DND-41 (cell line): ENCODE measurements around the gene HMGXB3.

Experiments
- ATAC-seq: fragments of 200-7000 bp; cut with Tn5 transposase; 3 replicates; pipeline ENCODE4 v1.9.1; 2021; ENCODE audit warnings: low read depth; ENCODE audit not compliant: insufficient read depth
- DNase-seq: peaks from one replicate; pipeline ENCODE4 v3.0.0-alpha.2; 2020
- H2AFZ ChIP-seq: 2 replicates; pipeline ENCODE4 v1.6.0; 2012; ENCODE audit warnings: low read depth, low read length
- H3K27ac ChIP-seq: 2 replicates; pipeline ENCODE4 v1.5.1; 2012; ENCODE audit warnings: low read length, inconsistent platforms
- H3K27me3 ChIP-seq: fragments of 200-600 bp; sonication (generic); 2 replicates; pipeline ENCODE4 v1.6.0; 2012; ENCODE audit warnings: low read length, mild to moderate bottlenecking, inconsistent platforms; ENCODE audit not compliant: insufficient read depth, poor library complexity
- H3K36me3 ChIP-seq: 2 replicates; pipeline ENCODE4 v1.5.1; 2012; ENCODE audit warnings: low read length, inconsistent platforms; ENCODE audit not compliant: insufficient read depth
- H3K4me1 ChIP-seq: 2 replicates; pipeline ENCODE4 v1.5.1; 2012; ENCODE audit warnings: mild to moderate bottlenecking, low read length; ENCODE audit not compliant: insufficient read depth
- H3K4me2 ChIP-seq: 2 replicates; pipeline ENCODE4 v1.6.0; 2012; ENCODE audit warnings: mild to moderate bottlenecking, moderate library complexity, low read length, inconsistent platforms; ENCODE audit not compliant: insufficient read depth
- H3K4me3 ChIP-seq, 2 experiments: fragments of 200-600 bp in 1 of 2; shearing (Covaris generic) in 1 of 2; 2 replicates each; pipeline ENCODE4 v1.5.1; 2012 to 2016; ENCODE audit warnings: inconsistent platforms in 2 of 2, low read length in 2 of 2, mild to moderate bottlenecking in 2 of 2, low read depth in 1 of 2, moderate library complexity in 1 of 2
- H3K79me2 ChIP-seq: 2 replicates; pipeline ENCODE4 v1.6.0; 2012; ENCODE audit warnings: low read length, inconsistent platforms; ENCODE audit not compliant: insufficient read depth
- H3K9ac ChIP-seq: 2 replicates; pipeline ENCODE4 v1.6.0; 2012; ENCODE audit warnings: low read depth, mild to moderate bottlenecking, inconsistent platforms, low read length, moderate library complexity
- H3K9me3 ChIP-seq: 2 replicates; pipeline ENCODE4 v1.5.1; 2012; ENCODE audit warnings: low read length, moderate library complexity, mild to moderate bottlenecking, inconsistent platforms; ENCODE audit not compliant: insufficient read depth, severe bottlenecking
- H4K20me1 ChIP-seq: 2 replicates; pipeline ENCODE4 v1.6.0; 2012; ENCODE audit warnings: low read length; ENCODE audit not compliant: insufficient read depth
- EZH2 ChIP-seq: IDR thresholded peaks from 3 replicates; pipeline ENCODE4 v1.6.1; 2012; ENCODE audit warnings: borderline replicate concordance, low read depth, mild to moderate bottlenecking, moderate library complexity, low read length, inconsistent platforms; ENCODE audit not compliant: severe bottlenecking
- TF ChIP-seq, protein P1 (sequence below): IDR thresholded peaks from 2 replicates; pipeline ENCODE4 v1.5.1; 2012; ENCODE audit warnings: borderline replicate concordance, low read length, moderate library complexity, mild to moderate bottlenecking; ENCODE audit not compliant: poor library complexity, severe bottlenecking; ENCODE audit errors: extremely low read depth

Gene HMGXB3

DNA sequence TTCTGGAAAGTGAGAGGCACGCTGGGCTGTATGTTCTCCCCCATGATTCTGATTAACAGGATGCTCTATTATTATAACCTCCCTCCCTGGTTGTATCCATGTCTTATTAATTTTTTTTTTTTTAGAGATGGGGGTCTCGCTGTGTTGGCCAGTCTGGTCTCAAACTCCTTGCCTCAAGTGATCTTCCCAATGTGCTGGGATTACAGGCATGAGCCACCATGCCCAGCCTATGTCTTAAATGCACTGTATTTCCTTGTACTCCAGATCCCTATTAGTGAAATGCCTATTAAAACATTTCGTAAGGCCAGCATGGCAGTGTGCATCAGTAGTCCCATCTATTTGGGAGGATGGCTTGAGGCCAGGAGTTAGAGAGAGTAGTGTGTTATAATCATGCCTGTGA lies 7.1 kb upstream of the HMGXB3 start:
- Histone ChIP-seq H3K36me3 (peaks cover 11% of the 10 kb centered on the region; the same call in 1 of the 2 replicates), H3K9ac (no peak overlapping the region), H3K4me2 (no peak overlapping the region), H3K27me3 (no peaks in the 10 kb centered on the region), H4K20me1 (no peaks in the 10 kb centered on the region), H3K9me3 (no peaks in the 10 kb centered on the region), H3K79me2 (no peaks in the 10 kb centered on the region), H3K4me1 (no peaks in the 10 kb centered on the region), H3K4me3 (no peak overlapping the region), H2AFZ (no peak overlapping the region), H3K27ac (no peak overlapping the region)
- no peak for ATAC-seq
- DNase-seq, result no peak
- TF ChIP-seq EZH2, result no peak
- TF ChIP-seq, protein P1, sequence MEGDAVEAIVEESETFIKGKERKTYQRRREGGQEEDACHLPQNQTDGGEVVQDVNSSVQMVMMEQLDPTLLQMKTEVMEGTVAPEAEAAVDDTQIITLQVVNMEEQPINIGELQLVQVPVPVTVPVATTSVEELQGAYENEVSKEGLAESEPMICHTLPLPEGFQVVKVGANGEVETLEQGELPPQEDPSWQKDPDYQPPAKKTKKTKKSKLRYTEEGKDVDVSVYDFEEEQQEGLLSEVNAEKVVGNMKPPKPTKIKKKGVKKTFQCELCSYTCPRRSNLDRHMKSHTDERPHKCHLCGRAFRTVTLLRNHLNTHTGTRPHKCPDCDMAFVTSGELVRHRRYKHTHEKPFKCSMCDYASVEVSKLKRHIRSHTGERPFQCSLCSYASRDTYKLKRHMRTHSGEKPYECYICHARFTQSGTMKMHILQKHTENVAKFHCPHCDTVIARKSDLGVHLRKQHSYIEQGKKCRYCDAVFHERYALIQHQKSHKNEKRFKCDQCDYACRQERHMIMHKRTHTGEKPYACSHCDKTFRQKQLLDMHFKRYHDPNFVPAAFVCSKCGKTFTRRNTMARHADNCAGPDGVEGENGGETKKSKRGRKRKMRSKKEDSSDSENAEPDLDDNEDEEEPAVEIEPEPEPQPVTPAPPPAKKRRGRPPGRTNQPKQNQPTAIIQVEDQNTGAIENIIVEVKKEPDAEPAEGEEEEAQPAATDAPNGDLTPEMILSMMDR, result no peak

DNA sequence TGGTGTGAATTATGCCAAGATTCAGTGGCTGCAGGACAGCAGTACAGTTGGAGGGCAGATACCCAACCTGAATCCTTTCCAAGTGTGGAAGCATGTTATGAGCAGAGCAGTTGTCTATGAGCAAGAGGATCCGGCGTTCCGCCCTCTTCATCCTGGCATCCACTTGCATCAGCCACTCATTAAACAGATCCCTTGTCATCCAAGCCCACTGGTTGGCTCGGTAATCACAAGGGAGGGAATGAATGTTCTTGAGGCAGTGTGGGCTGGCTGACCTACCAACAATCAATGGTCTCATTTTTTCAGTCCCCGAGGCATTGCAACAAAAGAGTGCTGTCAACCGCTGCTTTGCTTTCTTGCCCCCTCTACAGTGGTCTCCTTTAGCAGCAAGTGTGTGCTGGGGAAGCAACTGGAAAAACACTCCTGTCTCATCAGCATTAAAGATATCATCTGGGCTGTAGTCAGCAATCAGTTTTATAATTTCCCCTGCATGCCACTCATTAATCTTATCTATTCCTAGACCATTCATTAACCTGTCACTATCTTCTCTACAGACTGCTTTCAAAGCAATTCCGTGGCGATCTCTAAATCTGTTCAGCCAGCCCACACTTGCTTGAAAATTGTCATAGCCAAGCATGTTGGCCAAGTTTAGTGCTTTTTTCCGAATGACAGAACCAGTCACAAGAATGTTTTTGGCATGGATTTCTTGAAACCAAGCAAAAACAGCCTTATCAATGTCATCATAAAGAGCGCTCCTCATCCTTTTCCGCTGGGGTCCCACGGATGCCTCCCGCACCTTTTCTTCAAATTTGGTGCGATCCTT lies 4.9 kb upstream of the HMGXB3 start:
- no peak overlapping the region for H3K27ac ChIP-seq

DNA sequence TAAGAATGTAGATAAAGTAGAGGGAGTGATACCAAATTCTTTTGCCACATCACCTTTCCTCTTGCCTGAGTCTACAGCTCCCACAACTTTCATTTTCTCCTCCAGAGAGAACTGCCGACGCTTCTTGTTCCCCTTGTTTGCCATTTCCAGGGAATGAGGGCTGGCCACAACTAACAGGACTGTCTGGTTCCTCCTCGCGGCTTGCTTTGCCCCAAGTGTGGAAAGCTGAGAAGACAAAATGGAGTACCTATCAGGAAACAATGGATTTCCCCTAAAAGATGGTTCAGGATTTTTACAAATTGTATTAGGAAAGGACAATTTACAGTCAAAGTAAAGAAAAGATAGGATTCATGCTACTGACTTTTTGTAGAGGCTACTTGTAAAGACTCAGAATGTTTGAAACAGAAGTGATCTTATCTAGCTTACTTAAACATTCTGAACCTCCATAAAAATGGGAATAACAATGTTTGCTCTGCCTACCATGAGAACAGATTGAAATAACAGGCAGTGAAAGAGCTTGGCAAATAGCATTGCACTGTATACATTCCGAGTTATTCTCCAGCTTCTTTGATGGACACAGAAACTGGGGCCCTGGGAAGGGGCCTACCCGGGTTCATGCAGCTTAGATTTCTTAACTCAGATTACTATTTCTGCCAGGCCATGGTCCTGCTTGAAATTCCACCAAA lies 4.2 kb upstream of the HMGXB3 start:
- Histone ChIP-seq H3K79me2 (peaks cover 16% of the 10 kb centered on the region), H3K4me1 (peaks cover 16% of the 10 kb centered on the region), H3K4me2 (no peak overlapping the region), H3K27ac (no peak overlapping the region), H4K20me1 (no peaks in the 10 kb centered on the region), H3K9me3 (no peaks in the 10 kb centered on the region), H3K36me3 (peaks cover 11% of the 10 kb centered on the region), H3K9ac (no peak overlapping the region), H3K4me3 (no peak overlapping the region), H3K27me3 (no peaks in the 10 kb centered on the region), H2AFZ (no peak overlapping the region)
- DNase-seq (no peak), ATAC-seq (no peak)
- no peak for TF ChIP-seq EZH2
- TF ChIP-seq, protein P1, result no peak

More for the DNA sequence above, 4.9 kb upstream of the HMGXB3 start:
- Histone ChIP-seq H3K79me2 (peaks cover 8% of the 10 kb centered on the region), H3K4me2 (no peak overlapping the region), H3K27me3 (no peaks in the 10 kb centered on the region), H3K4me1 (peaks cover 16% of the 10 kb centered on the region), H3K9ac (no peak overlapping the region), H2AFZ (no peak overlapping the region), H3K4me3 (no peak overlapping the region), H4K20me1 (no peaks in the 10 kb centered on the region), H3K9me3 (no peaks in the 10 kb centered on the region), H3K36me3 (peaks cover 11% of the 10 kb centered on the region)
- DNase-seq, result no peak
- TF ChIP-seq, protein P1, result no peak
- TF ChIP-seq EZH2, result no peak
- ATAC-seq, result no peak
